Smooth muscle cell (in vitro differentiated cells): ENCODE results near the gene RFT1. TPM values are rescaled to one million over a fixed set of nuclear protein-coding genes. Genes with fewer than 3 reads are reported as not detected.
A peak's percentile ranks its signal among the peaks of the same experiment; 100 is the strongest.

Source experiments
- DNase-seq: peaks from one replicate; lab custom pipeline; 2025; ENCODE audit not compliant: unreplicated experiment; lab: John Stamatoyannopoulos, UW
- H2AFZ ChIP-seq: fragments of 200-600 bp; sonication (generic); 2 replicates; pipeline ENCODE4 v1.6.0; 2016; ENCODE audit warnings: antibody characterized with exemption, low read depth, mild to moderate bottlenecking
- H3F3A ChIP-seq: fragments of 200-600 bp; sonication (generic); 2 replicates; pipeline ENCODE4 v1.6.0; 2017; ENCODE audit warnings: antibody characterized with exemption, low read depth
- H3K27ac ChIP-seq: fragments of 200-600 bp; sonication (generic); 2 replicates; pipeline ENCODE4 v1.5.1; 2016; ENCODE audit warnings: low read depth, mild to moderate bottlenecking
- H3K27me3 ChIP-seq: fragments of 200-600 bp; sonication (generic); 2 replicates; pipeline ENCODE4 v1.6.1; 2016; ENCODE audit warnings: low read depth, mild to moderate bottlenecking
- H3K36me3 ChIP-seq: fragments of 200-600 bp; sonication (generic); 2 replicates; pipeline ENCODE4 v1.5.1; 2016; ENCODE audit warnings: low read depth
- H3K4me1 ChIP-seq: fragments of 200-600 bp; sonication (generic); 2 replicates; pipeline ENCODE4 v1.5.1; 2016; ENCODE audit warnings: low read depth
- H3K4me2 ChIP-seq: fragments of 200-600 bp; sonication (generic); 2 replicates; pipeline ENCODE4 v1.6.0; 2016; ENCODE audit warnings: mild to moderate bottlenecking
- H3K4me3 ChIP-seq: fragments of 200-600 bp; sonication (generic); 2 replicates; pipeline ENCODE4 v1.5.1; 2016; ENCODE audit warnings: mild to moderate bottlenecking
- H3K79me2 ChIP-seq: fragments of 200-600 bp; sonication (generic); 2 replicates; pipeline ENCODE4 v1.6.0; 2016; ENCODE audit warnings: low read depth, mild to moderate bottlenecking
- H3K9ac ChIP-seq: fragments of 200-600 bp; sonication (generic); 2 replicates; pipeline ENCODE4 v1.6.0; 2016; ENCODE audit warnings: low read depth
- H3K9me3 ChIP-seq: fragments of 200-600 bp; sonication (generic); replicated peaks from 2 replicates; pipeline ENCODE4 v1.5.1; 2016; ENCODE audit warnings: low read depth
- H4K20me1 ChIP-seq: fragments of 200-600 bp; sonication (generic); 2 replicates; pipeline ENCODE4 v1.6.0; 2016; ENCODE audit warnings: low read depth
- WGBS: methylation state at CpG from one replicate; pipeline ENCODE4 v1.1.7; 2016; ENCODE audit warnings: low lambda C conversion rate; 5-methylcytosine and 5-hydroxymethylcytosine counted together
- polyA plus RNA-seq: library from polyadenylated mRNA; unstranded; fragments of >200 nt; fragmentation: Nextera tagmentation; extraction: Ambion mirVana; gene quantifications from 2 replicates; pipeline ENCODE4 v1.2.1, GENCODE V29; 2016
- total RNA-seq: library from RNA; depleted of rRNA; stranded (reverse); fragments of >200 nt; gene quantifications from 2 replicates; pipeline ENCODE4 v1.2.3, GENCODE V29; 2014
- TF ChIP-seq, protein P1 (sequence below): fragments of 200-600 bp; sonication (generic); IDR thresholded peaks from 2 replicates; pipeline ENCODE4 v1.5.1; 2017; ENCODE audit warnings: borderline replicate concordance, mild to moderate bottlenecking, antibody characterized with exemption; ENCODE audit not compliant: insufficient read depth, poor library complexity, severe bottlenecking

Gene RFT1, protein sequence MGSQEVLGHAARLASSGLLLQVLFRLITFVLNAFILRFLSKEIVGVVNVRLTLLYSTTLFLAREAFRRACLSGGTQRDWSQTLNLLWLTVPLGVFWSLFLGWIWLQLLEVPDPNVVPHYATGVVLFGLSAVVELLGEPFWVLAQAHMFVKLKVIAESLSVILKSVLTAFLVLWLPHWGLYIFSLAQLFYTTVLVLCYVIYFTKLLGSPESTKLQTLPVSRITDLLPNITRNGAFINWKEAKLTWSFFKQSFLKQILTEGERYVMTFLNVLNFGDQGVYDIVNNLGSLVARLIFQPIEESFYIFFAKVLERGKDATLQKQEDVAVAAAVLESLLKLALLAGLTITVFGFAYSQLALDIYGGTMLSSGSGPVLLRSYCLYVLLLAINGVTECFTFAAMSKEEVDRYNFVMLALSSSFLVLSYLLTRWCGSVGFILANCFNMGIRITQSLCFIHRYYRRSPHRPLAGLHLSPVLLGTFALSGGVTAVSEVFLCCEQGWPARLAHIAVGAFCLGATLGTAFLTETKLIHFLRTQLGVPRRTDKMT
- total RNA-seq (13.3 and 16.4 TPM in 2 replicates), polyA plus RNA-seq (25.7 and 30.1 TPM in 2 replicates)

DNA sequence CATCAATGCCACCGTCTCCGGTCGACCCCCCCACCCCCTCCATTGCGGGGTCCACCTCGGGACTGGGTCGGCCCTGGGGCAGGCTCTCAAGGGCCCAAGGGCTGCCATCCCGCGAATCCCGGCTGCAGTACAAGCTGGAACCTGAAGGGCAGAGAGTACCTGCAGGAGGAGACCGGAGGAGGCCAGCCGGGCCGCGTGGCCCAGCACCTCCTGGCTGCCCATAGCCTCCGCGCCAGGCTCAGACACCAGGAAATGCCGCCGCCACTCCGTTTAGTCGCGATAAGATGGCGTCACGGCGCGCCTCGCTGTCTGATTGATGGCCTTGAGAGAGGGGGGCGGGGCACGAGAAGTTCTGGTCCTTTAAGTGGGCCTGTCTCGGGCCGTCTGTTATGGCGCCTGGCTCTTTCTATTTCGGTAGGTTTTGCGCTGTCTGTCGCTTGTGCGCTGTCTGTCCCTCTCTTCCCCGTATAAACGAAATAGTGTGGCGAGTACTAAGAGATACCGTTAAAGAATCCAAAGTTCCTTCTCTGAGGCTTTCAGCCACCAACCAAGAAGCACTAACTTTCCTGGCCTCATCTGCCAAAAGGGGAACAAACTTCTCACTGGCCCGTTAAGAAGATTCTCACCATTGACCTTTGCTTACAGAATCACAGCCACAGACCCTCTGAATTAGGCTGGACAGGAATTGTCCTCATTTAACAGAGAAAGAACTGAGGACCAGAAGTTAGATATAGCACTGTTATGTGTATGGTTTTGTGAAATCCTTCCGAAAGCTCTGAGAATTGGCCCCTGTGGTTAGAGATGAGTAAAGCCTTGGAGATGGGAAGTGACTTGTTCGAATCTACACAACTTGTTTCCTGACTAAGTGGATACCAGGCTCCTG lies at the start of gene RFT1:
Gene RFT1 (minus strand): TSS at position 257 of the 883 bp plus-strand sequence. CDS start 35 bp downstream, at position 222.
- TF ChIP-seq, protein P1, sequence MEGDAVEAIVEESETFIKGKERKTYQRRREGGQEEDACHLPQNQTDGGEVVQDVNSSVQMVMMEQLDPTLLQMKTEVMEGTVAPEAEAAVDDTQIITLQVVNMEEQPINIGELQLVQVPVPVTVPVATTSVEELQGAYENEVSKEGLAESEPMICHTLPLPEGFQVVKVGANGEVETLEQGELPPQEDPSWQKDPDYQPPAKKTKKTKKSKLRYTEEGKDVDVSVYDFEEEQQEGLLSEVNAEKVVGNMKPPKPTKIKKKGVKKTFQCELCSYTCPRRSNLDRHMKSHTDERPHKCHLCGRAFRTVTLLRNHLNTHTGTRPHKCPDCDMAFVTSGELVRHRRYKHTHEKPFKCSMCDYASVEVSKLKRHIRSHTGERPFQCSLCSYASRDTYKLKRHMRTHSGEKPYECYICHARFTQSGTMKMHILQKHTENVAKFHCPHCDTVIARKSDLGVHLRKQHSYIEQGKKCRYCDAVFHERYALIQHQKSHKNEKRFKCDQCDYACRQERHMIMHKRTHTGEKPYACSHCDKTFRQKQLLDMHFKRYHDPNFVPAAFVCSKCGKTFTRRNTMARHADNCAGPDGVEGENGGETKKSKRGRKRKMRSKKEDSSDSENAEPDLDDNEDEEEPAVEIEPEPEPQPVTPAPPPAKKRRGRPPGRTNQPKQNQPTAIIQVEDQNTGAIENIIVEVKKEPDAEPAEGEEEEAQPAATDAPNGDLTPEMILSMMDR, result no peak
- H3K4me2 ChIP-seq, result peak within 1 kb of the TSS; percentile 98
- H3K36me3 ChIP-seq, result no peaks in the 10 kb centered on the region
- H3K9me3 ChIP-seq, result no peaks in the 10 kb centered on the region
- H3K79me2 ChIP-seq, result peaks cover 16% of the 10 kb centered on the region
- H3K4me3 ChIP-seq, result peak within 1 kb of the TSS; percentile 98
- H3K27ac ChIP-seq, result peak within 1 kb of the TSS; percentile 96
- H3K4me1 ChIP-seq, result peaks cover 16% of the 10 kb centered on the region
- 4% methylated on average over 35 of the region's 41 CpGs for WGBS
- no peaks in the 10 kb centered on the region for H3K27me3 ChIP-seq
- peak; percentile 89 for DNase-seq
- peak within 1 kb of the TSS; percentile 99 for H2AFZ ChIP-seq
- peak within 1 kb of the TSS; percentile 95 for H3K9ac ChIP-seq
- peaks cover 10% of the 10 kb centered on the region for H3F3A ChIP-seq
- no peaks in the 10 kb centered on the region for H4K20me1 ChIP-seq

DNA sequence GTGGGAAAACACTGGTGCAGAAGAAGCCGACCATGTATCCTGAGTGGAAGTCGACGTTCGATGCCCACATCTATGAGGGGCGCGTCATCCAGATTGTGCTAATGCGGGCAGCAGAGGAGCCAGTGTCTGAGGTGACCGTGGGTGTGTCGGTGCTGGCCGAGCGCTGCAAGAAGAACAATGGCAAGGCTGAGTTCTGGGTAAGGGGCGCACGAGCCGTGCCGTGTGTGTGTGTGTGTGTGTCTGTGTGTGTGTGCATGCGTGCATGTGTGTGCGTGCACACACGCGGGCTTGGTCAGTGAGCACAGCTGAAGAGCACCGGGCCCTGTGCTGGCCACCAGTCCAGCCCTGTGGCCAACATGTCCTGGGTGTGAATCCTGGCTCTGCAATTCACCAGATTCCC lies 49.3 kb upstream of the RFT1 start:
- DNase-seq, result no peak
- H3K36me3 ChIP-seq, result no peaks in the 10 kb centered on the region
- TF ChIP-seq, protein P1, result no peak
- WGBS, result 96% methylated on average over 18 of the region's 20 CpGs
- no peak overlapping the region for H2AFZ ChIP-seq
- H3K4me1 ChIP-seq, result no peaks in the 10 kb centered on the region
- H3K9ac ChIP-seq, result no peak overlapping the region
- H3K79me2 ChIP-seq, result no peaks in the 10 kb centered on the region
- no peak overlapping the region for H3K4me3 ChIP-seq
- H3K9me3 ChIP-seq, result no peaks in the 10 kb centered on the region
- no peak overlapping the region for H3K4me2 ChIP-seq
- no peaks in the 10 kb centered on the region for H3F3A ChIP-seq
- peaks cover 30% of the 10 kb centered on the region for H4K20me1 ChIP-seq
- H3K27ac ChIP-seq, result no peak overlapping the region
- H3K27me3 ChIP-seq, result no peaks in the 10 kb centered on the region

DNA sequence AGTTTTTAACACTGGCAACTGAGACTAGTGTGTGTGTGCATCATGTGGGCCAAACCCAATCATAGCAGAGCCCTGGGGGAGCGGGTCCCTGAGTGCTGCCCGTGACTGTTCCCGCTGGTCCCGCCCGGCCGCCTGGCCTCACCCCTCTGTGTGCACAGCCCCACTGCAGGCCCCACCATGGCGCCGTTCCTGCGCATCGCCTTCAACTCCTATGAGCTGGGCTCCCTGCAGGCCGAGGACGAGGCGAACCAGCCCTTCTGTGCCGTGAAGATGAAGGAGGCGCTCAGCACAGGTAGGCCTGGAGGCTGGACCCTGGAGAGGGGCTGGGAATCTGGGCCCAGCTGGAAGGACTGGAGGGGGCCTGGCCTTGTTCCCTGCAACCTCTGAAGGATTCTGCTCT lies 48.0 kb upstream of the RFT1 start:
- no peaks in the 10 kb centered on the region for H3K4me1 ChIP-seq
- H3K27ac ChIP-seq, result no peak overlapping the region
- no peak overlapping the region for H2AFZ ChIP-seq
- H3K9ac ChIP-seq, result no peak overlapping the region
- no peak overlapping the region for H3K4me3 ChIP-seq
- H4K20me1 ChIP-seq, result peaks cover 44% of the 10 kb centered on the region
- H3K36me3 ChIP-seq, result no peaks in the 10 kb centered on the region
- H3K79me2 ChIP-seq, result no peaks in the 10 kb centered on the region
- DNase-seq, result no peak
- no peaks in the 10 kb centered on the region for H3F3A ChIP-seq
- whole genome bisulfite sequencing, result 92% methylated on average over 15 of the region's 15 CpGs
- no peak overlapping the region for H3K4me2 ChIP-seq
- no peaks in the 10 kb centered on the region for H3K27me3 ChIP-seq
- TF ChIP-seq, protein P1, result no peak
- H3K9me3 ChIP-seq, result no peaks in the 10 kb centered on the region
